ENCODE data around the gene CD3E. TPM values are rescaled to one million over a fixed set of nuclear protein-coding genes. Genes with fewer than 3 reads are reported as not detected.

The CD3E gene
- total RNA-seq, 1 donor from 2014 or later = 14.5 TPM

DNA sequence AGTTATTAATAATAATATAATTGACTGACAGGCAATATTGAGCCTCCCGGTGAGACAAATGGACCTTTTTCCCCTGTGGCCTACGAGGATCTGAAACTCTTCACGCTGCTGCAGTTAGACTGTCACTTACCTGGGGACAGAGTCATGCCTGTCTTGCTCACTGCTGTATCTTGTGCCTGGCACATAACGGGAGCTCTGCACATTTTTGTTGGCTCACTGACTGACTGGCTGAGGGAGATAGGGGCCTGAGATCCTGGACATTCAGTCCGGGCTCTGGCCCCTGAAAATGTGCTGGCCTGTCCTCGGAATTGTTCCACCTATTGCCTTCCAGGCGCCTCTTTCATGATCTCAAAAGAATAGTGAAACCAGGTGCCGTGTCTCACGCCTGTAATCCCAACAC is 38.7 kb downstream of the CD3E start:
- Histone ChIP-seq H3K36me3 (no peaks in the 10 kb centered on the region), H3K4me1 (no peaks in the 10 kb centered on the region), H3K27ac (peak overlapping the region; percentile 30), H3K9me3 (no peaks in the 10 kb centered on the region), H3K4me3 (peak overlapping the region; percentile 8), H3K27me3 (no peaks in the 10 kb centered on the region)
- ATAC-seq = no peak
- intact Hi-C loops (cut with DNase I) = no loop called here
- TF ChIP-seq, protein P1, sequence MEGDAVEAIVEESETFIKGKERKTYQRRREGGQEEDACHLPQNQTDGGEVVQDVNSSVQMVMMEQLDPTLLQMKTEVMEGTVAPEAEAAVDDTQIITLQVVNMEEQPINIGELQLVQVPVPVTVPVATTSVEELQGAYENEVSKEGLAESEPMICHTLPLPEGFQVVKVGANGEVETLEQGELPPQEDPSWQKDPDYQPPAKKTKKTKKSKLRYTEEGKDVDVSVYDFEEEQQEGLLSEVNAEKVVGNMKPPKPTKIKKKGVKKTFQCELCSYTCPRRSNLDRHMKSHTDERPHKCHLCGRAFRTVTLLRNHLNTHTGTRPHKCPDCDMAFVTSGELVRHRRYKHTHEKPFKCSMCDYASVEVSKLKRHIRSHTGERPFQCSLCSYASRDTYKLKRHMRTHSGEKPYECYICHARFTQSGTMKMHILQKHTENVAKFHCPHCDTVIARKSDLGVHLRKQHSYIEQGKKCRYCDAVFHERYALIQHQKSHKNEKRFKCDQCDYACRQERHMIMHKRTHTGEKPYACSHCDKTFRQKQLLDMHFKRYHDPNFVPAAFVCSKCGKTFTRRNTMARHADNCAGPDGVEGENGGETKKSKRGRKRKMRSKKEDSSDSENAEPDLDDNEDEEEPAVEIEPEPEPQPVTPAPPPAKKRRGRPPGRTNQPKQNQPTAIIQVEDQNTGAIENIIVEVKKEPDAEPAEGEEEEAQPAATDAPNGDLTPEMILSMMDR (IDR thresholded peaks at IDR 0.05) = no peak
- DNase-seq = no peak

DNA sequence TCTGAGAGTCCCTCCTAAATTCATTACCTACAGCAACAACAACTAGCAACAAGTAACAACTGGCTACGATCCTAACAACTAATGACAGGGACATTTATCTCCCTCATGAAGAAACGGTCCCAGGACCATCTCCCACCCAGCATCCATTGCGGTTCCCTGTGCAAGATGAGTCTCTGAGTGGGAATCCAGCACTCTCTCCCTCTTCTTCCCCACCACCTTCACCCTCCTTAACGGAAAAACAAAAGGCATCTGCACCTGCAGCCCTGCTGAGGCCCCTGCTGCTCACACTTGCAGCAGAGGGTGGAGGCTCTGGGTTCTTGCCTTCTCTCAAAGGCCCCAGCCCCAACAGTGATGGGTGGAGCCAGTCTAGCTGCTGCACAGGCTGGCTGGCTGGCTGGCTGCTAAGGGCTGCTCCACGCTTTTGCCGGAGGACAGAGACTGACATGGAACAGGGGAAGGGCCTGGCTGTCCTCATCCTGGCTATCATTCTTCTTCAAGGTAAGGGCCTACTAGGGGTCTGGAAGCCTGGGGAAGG is 39.5 kb downstream of the CD3E start, which contains the start of gene CD3G:
Gene CD3G, plus strand, starts transcription at position 364 of the 535 bp plus-strand sequence. Its CDS starts 80 bp downstream, at position 444.
- H3K9me3 ChIP-seq = no peaks in the 10 kb centered on the region
- no peaks in the 10 kb centered on the region for H3K36me3 ChIP-seq
- H3K4me3 ChIP-seq = peak within 1 kb of the TSS; percentile 31
- TF ChIP-seq, protein P1 (IDR thresholded peaks at IDR 0.05) = no peak
- peak; percentile 24 for ATAC-seq
- peak within 1 kb of the TSS; percentile 30 for H3K27ac ChIP-seq
- no peak for DNase-seq
- H3K27me3 ChIP-seq = no peaks in the 10 kb centered on the region
- no peaks in the 10 kb centered on the region for H3K4me1 ChIP-seq
- intact Hi-C loops (cut with DNase I) = no loop called here

DNA sequence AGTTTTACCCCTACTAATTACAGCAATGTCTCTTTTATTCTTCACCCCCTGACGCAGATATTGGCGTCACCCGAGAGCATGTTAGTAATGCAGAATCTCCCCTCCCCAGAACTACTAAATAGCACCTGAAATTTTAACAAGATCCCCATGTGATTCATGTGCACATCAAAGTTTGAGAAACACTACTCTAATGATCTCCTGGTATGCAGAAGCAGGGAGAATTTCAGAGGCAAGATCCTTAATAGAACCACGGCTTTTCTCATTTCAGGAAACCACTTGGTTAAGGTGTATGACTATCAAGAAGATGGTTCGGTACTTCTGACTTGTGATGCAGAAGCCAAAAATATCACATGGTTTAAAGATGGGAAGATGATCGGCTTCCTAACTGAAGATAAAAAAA is 44.9 kb downstream of the CD3E start:
- ATAC-seq (no peak), DNase-seq (no peak)
- TF ChIP-seq, protein P1 (IDR thresholded peaks at IDR 0.05) = no peak
- Histone ChIP-seq H3K27me3 (no peaks in the 10 kb centered on the region), H3K4me3 (no peak overlapping the region), H3K9me3 (no peaks in the 10 kb centered on the region), H3K27ac (no peak overlapping the region), H3K36me3 (no peaks in the 10 kb centered on the region), H3K4me1 (no peaks in the 10 kb centered on the region)
- intact Hi-C loops (cut with DNase I) = no loop called here

- DNase-seq = no peak
- Histone ChIP-seq H3K4me1 (no peaks in the 10 kb centered on the region), H3K27ac (no peak overlapping the region), H3K9me3 (no peaks in the 10 kb centered on the region), H3K36me3 (no peaks in the 10 kb centered on the region), H3K27me3 (no peaks in the 10 kb centered on the region), H3K4me3 (no peak overlapping the region)
- no peak for ATAC-seq
- TF ChIP-seq, protein P1 (IDR thresholded peaks at IDR 0.05) = peak; percentile 57
- intact Hi-C loops (cut with DNase I) = no loop called here
Measured at GRCh38 chr11:118353084-118353710, 48.7 kb downstream of the CD3E start.

GRCh38 chr11:118358071-118358470 is 53.5 kb downstream of the CD3E start:
- Histone ChIP-seq H3K27me3 (no peaks in the 10 kb centered on the region), H3K4me3 (no peak overlapping the region), H3K9me3 (no peaks in the 10 kb centered on the region), H3K4me1 (peaks cover 15% of the 10 kb centered on the region), H3K27ac (no peak overlapping the region), H3K36me3 (no peaks in the 10 kb centered on the region)
- TF ChIP-seq, protein P1 (IDR thresholded peaks at IDR 0.05) = no peak
- ATAC-seq = no peak
- intact Hi-C loops (cut with DNase I) = no loop called here
- DNase-seq = no peak

Data from upper lobe of right lung (tissue), 1 donor.